Activated CD8-positive, alpha-beta T cell treated with anti-CD3 and anti-CD28 coated beads, Interleukin-2, amount 10 ng/mL, durations not matched to agents 7 days and 5 days (primary cell): ENCODE measurements around the gene AMIGO3. TPM values are rescaled to one million over a fixed set of nuclear protein-coding genes. Genes with fewer than 3 reads are reported as not detected.
A peak's percentile ranks its signal among the peaks of the same experiment; 100 is the strongest.

Experiments used
- ATAC-seq: fragments of 150-1000 bp; cut with Tn5 transposase; one replicate; pipeline ENCODE4 v1.10.0; 2021; ENCODE audit warnings: moderate library complexity
- CTCF ChIA-PET: fragments of 350-600 bp; sonication (Branson Sonifier 250); formaldehyde crosslinking; loops from one replicate; lab custom pipeline; 2021; ENCODE audit warnings: antibody characterized with exemption; lab: Charles Lee
- POLR2A ChIA-PET: fragments of 350-600 bp; sonication (Branson Sonifier 250); formaldehyde crosslinking; loops from one replicate; lab custom pipeline; 2021; ENCODE audit warnings: antibody characterized with exemption; lab: Charles Lee
- DNase-seq: peaks from one replicate; pipeline ENCODE4 v3.0.0-alpha.2; 2020
- H3K27ac Mint-ChIP-seq: one replicate; pipeline ENCODE4 v1.8.0; 2021; ENCODE audit warnings: mild to moderate bottlenecking, mixed read lengths
- H3K27me3 Mint-ChIP-seq: one replicate; pipeline ENCODE4 v1.8.0; 2021; ENCODE audit warnings: low read depth, mixed read lengths
- H3K36me3 Mint-ChIP-seq: one replicate; pipeline ENCODE4 v1.8.0; 2021; ENCODE audit warnings: low read depth, mixed read lengths
- H3K4me1 Mint-ChIP-seq: one replicate; pipeline ENCODE4 v1.8.0; 2021; ENCODE audit warnings: low read depth, mixed read lengths
- H3K4me3 Mint-ChIP-seq: one replicate; pipeline ENCODE4 v1.8.0; 2021; ENCODE audit warnings: mild to moderate bottlenecking, mixed read lengths
- H3K9me3 Mint-ChIP-seq: one replicate; pipeline ENCODE4 v1.8.0; 2022; ENCODE audit warnings: mixed read lengths; ENCODE audit not compliant: insufficient read depth
- total RNA-seq, 2 experiments: library from RNA; stranded (reverse); gene quantifications; one replicate each; pipeline ENCODE4 v1.2.3, GENCODE V29; 2021

AMIGO3 gene
- total RNA-seq, 2 experiments from 2014 or later: 0.95 to 2.0 TPM

GRCh38 chr3:49671291-49672288 lies 47.9 kb downstream of the AMIGO3 start:
- CTCF ChIA-PET: interaction anchor here (0.7 to 5.4 kb wide), 22 partner anchors 14 to 340 kb away, joined by 3 to 228 read pairs (median 4); partner anchors contain the start of genes BSN, DAG1 and INKA1
- Mint-ChIP-seq H3K9me3 (no peaks in the 10 kb centered on the region), H3K4me1 (peaks cover 25% of the 10 kb centered on the region), H3K27ac (peak overlapping the region; percentile 72), H3K36me3 (peaks cover 11% of the 10 kb centered on the region), H3K4me3 (peak overlapping the region; percentile 69), H3K27me3 (no peaks in the 10 kb centered on the region)
- no peak for ATAC-seq
- POLR2A ChIA-PET: interaction anchor here (0.5 to 1.0 kb wide), 4 partner anchors 71 to 277 kb away, joined by 3 read pairs; no protein-coding TSS in a partner anchor
- peak; percentile 83 for DNase-seq

GRCh38 chr3:49670940-49671290 lies 48.6 kb downstream of the AMIGO3 start:
- Mint-ChIP-seq H3K4me3 (no peak overlapping the region), H3K27ac (no peak overlapping the region), H3K9me3 (no peaks in the 10 kb centered on the region), H3K36me3 (peaks cover 7% of the 10 kb centered on the region), H3K27me3 (no peaks in the 10 kb centered on the region), H3K4me1 (peaks cover 26% of the 10 kb centered on the region)
- no peak for ATAC-seq
- CTCF ChIA-PET: interaction anchor here (0.7 to 5.4 kb wide), 14 partner anchors 13 to 151 kb away, joined by 3 to 228 read pairs (median 4); partner anchors contain the start of gene INKA1
- POLR2A ChIA-PET: no interaction called here
- no peak for DNase-seq

GRCh38 chr3:49669352-49669751 lies 50.1 kb downstream of the AMIGO3 start:
- ATAC-seq (no peak), DNase-seq (no peak)
- H3K4me3 Mint-ChIP-seq: no peak overlapping the region
- H3K36me3 Mint-ChIP-seq: peaks cover 2% of the 10 kb centered on the region
- ChIA-PET CTCF (interaction anchor here (5.4 kb wide), 1 partner anchor 131 kb away, joined by 228 read pairs; no protein-coding TSS in a partner anchor), POLR2A (no interaction called here)
- H3K27ac Mint-ChIP-seq: no peak overlapping the region
- no peaks in the 10 kb centered on the region for H3K9me3 Mint-ChIP-seq
- H3K4me1 Mint-ChIP-seq: peaks cover 20% of the 10 kb centered on the region
- H3K27me3 Mint-ChIP-seq: no peaks in the 10 kb centered on the region

GRCh38 chr3:49668861-49669260 lies 50.6 kb downstream of the AMIGO3 start:
- no peaks in the 10 kb centered on the region for H3K27me3 Mint-ChIP-seq
- ChIA-PET CTCF (interaction anchor here (5.4 kb wide), 1 partner anchor 130 kb away, joined by 228 read pairs; no protein-coding TSS in a partner anchor), POLR2A (no interaction called here)

GRCh38 chr3:49668414-49668797 lies 51.1 kb downstream of the AMIGO3 start:
- H3K9me3 Mint-ChIP-seq: no peaks in the 10 kb centered on the region
- H3K36me3 Mint-ChIP-seq: peaks cover 2% of the 10 kb centered on the region
- H3K4me3 Mint-ChIP-seq: no peak overlapping the region
- no peak overlapping the region for H3K27ac Mint-ChIP-seq
- no peaks in the 10 kb centered on the region for H3K27me3 Mint-ChIP-seq
- ATAC-seq (no peak), DNase-seq (no peak)
- CTCF ChIA-PET: interaction anchor here (5.4 kb wide), 1 partner anchor 130 kb away, joined by 228 read pairs; no protein-coding TSS in a partner anchor
- POLR2A ChIA-PET: no interaction called here
- peaks cover 20% of the 10 kb centered on the region for H3K4me1 Mint-ChIP-seq

More at GRCh38 chr3:49668861-49669260, 50.6 kb downstream of the AMIGO3 start:
- Mint-ChIP-seq H3K27ac (no peak overlapping the region), H3K4me3 (no peak overlapping the region), H3K36me3 (peaks cover 2% of the 10 kb centered on the region), H3K9me3 (no peaks in the 10 kb centered on the region), H3K4me1 (peaks cover 20% of the 10 kb centered on the region)
- DNase-seq: no peak
- ATAC-seq: no peak

GRCh38 chr3:49667701-49668413 lies 51.6 kb downstream of the AMIGO3 start:
- no peak overlapping the region for H3K4me3 Mint-ChIP-seq
- ChIA-PET POLR2A (no interaction called here), CTCF (no interaction called here)
- H3K9me3 Mint-ChIP-seq: no peaks in the 10 kb centered on the region
- H3K4me1 Mint-ChIP-seq: peaks cover 16% of the 10 kb centered on the region
- DNase-seq (no peak), ATAC-seq (no peak)
- no peak overlapping the region for H3K27ac Mint-ChIP-seq
- H3K27me3 Mint-ChIP-seq: no peaks in the 10 kb centered on the region
- H3K36me3 Mint-ChIP-seq: peaks cover 2% of the 10 kb centered on the region

Other genes with a start within 250 kb of the AMIGO3 start
- 10 to 100 TPM; 18.8 to 19.7 TPM for gene DAG1, start 249.4 kb downstream of the AMIGO3 start, total RNA-seq
- under 1 TPM; 0.05 to 0.34 TPM for gene BSN, start 165.2 kb downstream of the AMIGO3 start, total RNA-seq
- gene APEH, start 45.3 kb downstream of the AMIGO3 start, total RNA-seq: 100 to 1,000 TPM; 179 to 192 TPM
- gene MST1, start 30.2 kb downstream of the AMIGO3 start, total RNA-seq: 1 to 10 TPM; 3.8 to 4.7 TPM
- 10 to 100 TPM; 36.3 to 45.8 TPM for gene RNF123, start 30.1 kb downstream of the AMIGO3 start, total RNA-seq
- 10 to 100 TPM; 50.4 to 53.0 TPM for gene GMPPB, start 4.3 kb upstream of the AMIGO3 start, total RNA-seq
- 10 to 100 TPM; 37.7 to 38.1 TPM for gene IP6K1, start 66.9 kb upstream of the AMIGO3 start, total RNA-seq
- not detected for gene CDHR4, start 80.2 kb upstream of the AMIGO3 start, total RNA-seq
- gene INKA1, start 83.6 kb upstream of the AMIGO3 start, total RNA-seq: 1 to 10 TPM; 1.3 to 2.2 TPM
- gene UBA7, start 94.3 kb upstream of the AMIGO3 start, total RNA-seq: 100 to 1,000 TPM; 187 to 208 TPM
- gene TRAIP, start 136.9 kb upstream of the AMIGO3 start, total RNA-seq: 10 to 100 TPM; 32.0 to 32.9 TPM
- not detected for gene CAMKV, start 150.2 kb upstream of the AMIGO3 start, total RNA-seq
- 1 to 10 TPM; 3.2 to 3.9 TPM for gene MST1R, start 184.2 kb upstream of the AMIGO3 start, total RNA-seq
- 10 to 100 TPM; 13.4 to 15.0 TPM for gene MON1A, start 210.1 kb upstream of the AMIGO3 start, total RNA-seq
- 100 to 1,000 TPM; 104 to 112 TPM for gene RBM6, start 220.5 kb upstream of the AMIGO3 start, total RNA-seq